HCT116 (cell line): ENCODE data around the gene TMEM203. TPM values are rescaled to one million over a fixed set of nuclear protein-coding genes. Genes with fewer than 3 reads are reported as not detected.

Experiments used
- ATAC-seq: fragments of 200-7000 bp; cut with Tn5 transposase; 2 replicates; pipeline ENCODE4 v1.9.1; 2020; ENCODE audit warnings: mild to moderate bottlenecking, moderate library complexity
- BruUV-seq: library from RNA; stranded (reverse); fragments of 400-500 nt; replicated peaks from 2 replicates; lab custom pipeline; 2021; lab: Mats Ljungman, UMichigan
- CTCF ChIA-PET: fragments of 300-600 bp; sonication (Branson Sonifier 250); formaldehyde crosslinking; loops from one replicate; lab custom pipeline; 2021; ENCODE audit warnings: antibody characterized with exemption; lab: Charles Lee
- POLR2A ChIA-PET: fragments of 300-600, 350-600 bp; sonication (Branson Sonifier 250); formaldehyde crosslinking; loops from one replicate; lab custom pipeline; 2021; ENCODE audit warnings: antibody characterized with exemption; lab: Charles Lee
- RAD21 ChIA-PET, 2 experiments: fragments of 300-600 bp; sonication (Branson Sonifier 250); formaldehyde crosslinking; loops; one replicate each; lab custom pipeline; 2023; ENCODE audit warnings: low total read pairs in 2 of 2; ENCODE audit not compliant: uncharacterized antibody in 2 of 2, unreplicated experiment in 2 of 2, low non-redundant PET in 1 of 2; lab: Charles Lee
- DNase-seq: peaks from one replicate; pipeline ENCODE4 v3.0.0-alpha.2; 2010; ENCODE audit warnings: low read depth, low spot score
- H2AFZ ChIP-seq: fragments of 200-600 bp; shearing (Covaris generic), sonication (generic); 2 replicates; pipeline ENCODE4 v1.6.1; 2017; ENCODE audit warnings: low read depth, mixed run types, mixed read lengths, antibody characterized with exemption, low read length; ENCODE audit not compliant: poor library complexity, severe bottlenecking
- H3K27ac ChIP-seq: 2 replicates; pipeline ENCODE4 v1.5.1; 2012; ENCODE audit warnings: low read depth, low read length
- H3K27me3 ChIP-seq: fragments of 200-600 bp; sonication (generic); 2 replicates; pipeline ENCODE4 v1.6.1; 2016; ENCODE audit warnings: mixed run types, low read length, mixed read lengths; ENCODE audit not compliant: insufficient read depth
- H3K36me3 ChIP-seq, 2 experiments: fragments of 200-500 bp in 1 of 2; fragments of 200-600 bp in 1 of 2; sonication (Bioruptor generic) in 1 of 2; sonication (generic) in 1 of 2; 2 replicates each; pipeline versions ENCODE4 v1.5.1 to v1.6.1; 2014 to 2016; ENCODE audit warnings: low read length in 2 of 2, inconsistent platforms in 1 of 2, mixed read lengths in 1 of 2, mixed run types in 1 of 2; ENCODE audit not compliant: insufficient read depth in 2 of 2, control insufficient read depth in 1 of 2
- H3K4me1 ChIP-seq, 2 experiments: fragments of 200-600 bp in 1 of 2; sonication (generic) in 1 of 2; 2 replicates each; pipeline versions ENCODE4 v1.5.1 to v1.6.1; 2012 to 2017; ENCODE audit warnings: low read length in 2 of 2, inconsistent platforms in 1 of 2, mild to moderate bottlenecking in 1 of 2, mixed read lengths in 1 of 2, mixed run types in 1 of 2, moderate library complexity in 1 of 2; ENCODE audit not compliant: insufficient read depth in 2 of 2, control insufficient read depth in 1 of 2
- H3K4me2 ChIP-seq: fragments of 200-600 bp; sonication (generic); 2 replicates; pipeline ENCODE4 v1.6.1; 2017; ENCODE audit warnings: mixed run types, low read length, mixed read lengths
- H3K4me3 ChIP-seq, 2 experiments: fragments of 200-600 bp in 1 of 2; sonication (generic) in 1 of 2; replicated peaks in 1 of 2; 2 replicates each; pipeline ENCODE4 v1.5.1; 2011 to 2016; ENCODE audit warnings: low read length in 2 of 2, control low read depth in 1 of 2, low read depth in 1 of 2, mild to moderate bottlenecking in 1 of 2, mixed read lengths in 1 of 2, mixed run types in 1 of 2
- H3K79me2 ChIP-seq: fragments of 200-600 bp; sonication (generic); 2 replicates; pipeline ENCODE4 v1.6.1; 2017; ENCODE audit warnings: mild to moderate bottlenecking, mixed run types, low read length, moderate library complexity, mixed read lengths; ENCODE audit not compliant: insufficient read depth
- H3K9ac ChIP-seq: fragments of 200-600 bp; sonication (generic); 2 replicates; pipeline ENCODE4 v1.6.1; 2016; ENCODE audit warnings: low read length, mixed read lengths
- H3K9me2 ChIP-seq: fragments of 200-600 bp; sonication (generic), shearing (Covaris generic); 2 replicates; pipeline ENCODE4 v1.6.1; 2017; ENCODE audit warnings: mixed run types, mild to moderate bottlenecking, moderate library complexity; ENCODE audit not compliant: insufficient read depth
- H3K9me3 ChIP-seq, 2 experiments: fragments of 200-500 bp in 1 of 2; fragments of 200-600 bp in 1 of 2; sonication (Bioruptor generic) in 1 of 2; sonication (generic) in 1 of 2; 2 replicates each; pipeline ENCODE4 v1.6.1; 2014 to 2017; ENCODE audit warnings: low read length in 2 of 2, mixed read lengths in 2 of 2, inconsistent platforms in 1 of 2, low read depth in 1 of 2, mild to moderate bottlenecking in 1 of 2, mixed run types in 1 of 2, moderate library complexity in 1 of 2; ENCODE audit not compliant: control insufficient read depth in 1 of 2, insufficient read depth in 1 of 2
- H4K20me1 ChIP-seq: fragments of 200-600 bp; sonication (generic), shearing (Covaris generic); 2 replicates; pipeline ENCODE4 v1.6.1; 2017; ENCODE audit warnings: mixed run types, mild to moderate bottlenecking, moderate library complexity; ENCODE audit not compliant: insufficient read depth
- ATF3 ChIP-seq: IDR thresholded peaks from 2 replicates; pipeline ENCODE4 v1.6.1; 2012
- FOSL1 ChIP-seq: IDR thresholded peaks from 2 replicates; pipeline ENCODE4 v1.6.1; 2012; ENCODE audit warnings: low read depth
- JUND ChIP-seq: IDR thresholded peaks from 2 replicates; pipeline ENCODE4 v1.6.1; 2012
- POLR2A ChIP-seq: IDR thresholded peaks from 2 replicates; pipeline ENCODE4 v1.7.0; 2011; ENCODE audit warnings: borderline replicate concordance; ENCODE audit not compliant: insufficient read depth, insufficient read length; ENCODE audit errors: extremely low read depth
- RAD21 ChIP-seq: IDR thresholded peaks from 2 replicates; pipeline ENCODE4 v1.6.1; 2012; ENCODE audit warnings: low read depth, mild to moderate bottlenecking
- SIN3A ChIP-seq: IDR thresholded peaks from 2 replicates; pipeline ENCODE4 v1.6.1; 2012; ENCODE audit warnings: low read depth
- YY1 ChIP-seq: IDR thresholded peaks from 2 replicates; pipeline ENCODE4 v1.6.1; 2011; ENCODE audit warnings: low read length, low read depth, moderate library complexity, mild to moderate bottlenecking; ENCODE audit not compliant: insufficient replicate concordance; ENCODE audit errors: extremely low read depth
- ZBTB33 ChIP-seq: IDR thresholded peaks from 2 replicates; pipeline ENCODE4 v1.6.1; 2011; ENCODE audit warnings: mild to moderate bottlenecking, low read length, moderate library complexity; ENCODE audit not compliant: insufficient replicate concordance; ENCODE audit errors: extremely low read depth
- ZNF274 ChIP-seq: fragments of 200-500 bp; sonication (Bioruptor generic); IDR thresholded peaks from 2 replicates; pipeline ENCODE4 v1.6.1; 2014; ENCODE audit warnings: mild to moderate bottlenecking, low read depth, low read length, inconsistent platforms
- intact Hi-C: fragments of 100-400 bp; cut with micrococcal nuclease; formaldehyde crosslinking; loops from 2 replicates; pipeline ENCODE4 v1.10.0; 2022
- total RNA-seq: library from RNA; stranded (reverse); gene quantifications from one replicate; pipeline ENCODE4 v1.2.1, GENCODE V29; 2021; ENCODE audit not compliant: unreplicated experiment

The TMEM203 gene
- total RNA-seq, 1 experiment from 2014 or later, result 45.0 TPM

- DNase-seq, result no peak
- Histone ChIP-seq H3K27me3 (no peaks in the 10 kb centered on the region), H3K9me2 (no peaks in the 10 kb centered on the region), H4K20me1 (peaks cover 21% of the 10 kb centered on the region; the same call in 1 of the 2 replicates), H3K27ac (no peak overlapping the region), H3K79me2 (peaks cover 25% of the 10 kb centered on the region), H3K36me3 (peaks cover 11 to 21% of the 10 kb centered on the region in 2 experiments), H3K4me3 (no peak overlapping the region), H3K9ac (no peak overlapping the region), H2AFZ (no peak overlapping the region)
- intact Hi-C loops, result no loop called here
- BruUV-seq, result no TSS peak
- CTCF ChIA-PET, result interaction anchor here (2.4 kb wide), 1 partner anchor 9 kb away, joined by 7 read pairs; no protein-coding TSS in a partner anchor
- POLR2A ChIA-PET, result interaction anchor here (1.4 to 1.7 kb wide), 2 partner anchors 32 to 57 kb away, joined by 3 to 4 read pairs; partner anchors contain the start of genes SSNA1 and TOR4A
- no peak for ATAC-seq
- TF ChIP-seq RAD21 (no peak), ATF3 (no peak), YY1 (no peak), POLR2A (no peak), ZBTB33 (no peak), JUND (no peak), SIN3A (no peak), FOSL1 (no peak), ZNF274 (no peak)
- TF ChIP-seq, all 23 proteins: peak for 0
- Histone ChIP-seq H3K9me3 (no peaks in the 10 kb centered on the region), H3K4me1 (peaks cover 8 to 22% of the 10 kb centered on the region in 2 experiments), H3K4me2 (no peak overlapping the region)
- RAD21 ChIA-PET, result no interaction called here
These were observed 40.3 kb upstream of the TMEM203 start for GRCh38 chr9:137245450-137246421.
